ENCODE results near the gene TRAF4.
A peak's percentile ranks its signal among the peaks of the same experiment; 100 is the strongest.
"Not testable (repeated sequence)": the region's sequence is repeated elsewhere in the genome, so short reads cannot be mapped to it uniquely, and the experiment has no call there.

Gene TRAF4

GRCh38 chr17:28715217-28715616 lies 28.6 kb upstream of the TRAF4 start:
- Histone ChIP-seq H3K4me3 (ENCODE audit: low read length) (no peak overlapping the region), H3K36me3 (ENCODE audit: control insufficient read depth, insufficient read depth, low read length) (peaks cover 16% of the 10 kb centered on the region), H3K4me1 (ENCODE audit: control insufficient read depth, insufficient read depth, low read length) (peaks cover 3% of the 10 kb centered on the region), H3K27ac (ENCODE audit: low read length) (no peak overlapping the region), H3K27me3 (ENCODE audit: control insufficient read depth, insufficient read depth, low read length) (no peaks in the 10 kb centered on the region), H3K9me3 (ENCODE audit: control insufficient read depth, insufficient read depth, low read length) (no peaks in the 10 kb centered on the region)
- WGBS (ENCODE audit: insufficient coverage, insufficient read length) = no CpG with 5 or more reads among the region's 2 CpGs
- no peak for DNase-seq (ENCODE audit: low read depth, low spot score)

- Histone ChIP-seq H3K36me3 (ENCODE audit: control insufficient read depth, insufficient read depth, low read length) (peaks cover 18% of the 10 kb centered on the region), H3K27me3 (ENCODE audit: control insufficient read depth, insufficient read depth, low read length) (no peaks in the 10 kb centered on the region), H3K9me3 (ENCODE audit: control insufficient read depth, insufficient read depth, low read length) (no peaks in the 10 kb centered on the region), H3K27ac (ENCODE audit: low read length) (no peak overlapping the region), H3K4me1 (ENCODE audit: control insufficient read depth, insufficient read depth, low read length) (peaks cover 3% of the 10 kb centered on the region), H3K4me3 (ENCODE audit: low read length) (peak overlapping the region; percentile 86)
- DNase-seq (ENCODE audit: low read depth, low spot score) = no peak
- WGBS (ENCODE audit: insufficient coverage, insufficient read length) = no CpG with 5 or more reads among the region's 63 CpGs
Measured at GRCh38 chr17:28716740-28717577, 26.9 kb upstream of the TRAF4 start.

DNA sequence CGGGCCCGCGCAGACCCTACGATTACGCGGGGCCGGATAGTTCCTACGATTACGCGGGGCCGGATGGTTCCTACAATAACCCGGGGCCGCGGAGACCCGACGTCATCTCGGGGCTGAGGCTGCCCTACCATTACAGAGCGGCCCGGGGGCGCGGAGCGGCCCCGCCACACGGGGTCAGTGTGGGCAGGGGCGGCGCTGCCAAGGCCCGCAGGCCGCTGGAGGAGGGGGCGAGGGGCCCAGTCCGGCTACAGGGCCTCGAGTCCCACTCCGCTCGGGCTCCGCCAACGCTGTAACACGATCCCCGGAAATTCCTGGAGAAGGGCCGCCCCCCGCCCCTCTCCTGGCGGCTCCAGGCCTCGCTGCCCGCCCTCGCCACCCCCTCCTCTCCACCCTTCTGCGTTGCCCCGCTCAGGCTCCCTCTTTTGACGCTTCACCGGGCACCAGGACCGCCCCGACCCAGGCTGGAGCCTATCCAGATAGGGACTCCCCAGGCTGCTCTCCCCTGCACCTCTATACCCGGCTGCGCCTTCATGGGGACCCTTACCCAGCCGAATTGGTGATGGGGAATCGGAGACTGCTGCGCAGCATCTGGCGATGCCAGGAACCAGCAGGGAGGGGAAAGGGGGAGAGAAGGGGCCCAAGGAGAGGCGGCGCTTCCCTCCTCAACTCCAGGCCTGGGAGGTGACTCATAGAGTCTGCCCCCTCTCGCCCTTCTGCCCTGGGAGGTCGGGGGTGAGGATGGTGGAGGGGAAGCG lies 26.1 kb upstream of the TRAF4 start, which contains the start of gene RAB34:
Gene RAB34, minus strand, starts transcription at position 291 of the 755 bp plus-strand sequence. CDS start 602 bp downstream, outside the sequence.
- Histone ChIP-seq H3K36me3 (ENCODE audit: control insufficient read depth, insufficient read depth, low read length) (peaks cover 24% of the 10 kb centered on the region), H3K27me3 (ENCODE audit: control insufficient read depth, insufficient read depth, low read length) (no peaks in the 10 kb centered on the region), H3K27ac (ENCODE audit: low read length) (peak within 1 kb of the TSS; percentile 38), H3K4me3 (ENCODE audit: low read length) (peak within 1 kb of the TSS; percentile 86), H3K9me3 (ENCODE audit: control insufficient read depth, insufficient read depth, low read length) (no peaks in the 10 kb centered on the region), H3K4me1 (ENCODE audit: control insufficient read depth, insufficient read depth, low read length) (no peaks in the 10 kb centered on the region; the same call in 1 of the 2 replicates)
- peak; percentile 82 for DNase-seq (ENCODE audit: low read depth, low spot score)
- no CpG with 5 or more reads among the region's 60 CpGs for WGBS (ENCODE audit: insufficient coverage, insufficient read length)

DNA sequence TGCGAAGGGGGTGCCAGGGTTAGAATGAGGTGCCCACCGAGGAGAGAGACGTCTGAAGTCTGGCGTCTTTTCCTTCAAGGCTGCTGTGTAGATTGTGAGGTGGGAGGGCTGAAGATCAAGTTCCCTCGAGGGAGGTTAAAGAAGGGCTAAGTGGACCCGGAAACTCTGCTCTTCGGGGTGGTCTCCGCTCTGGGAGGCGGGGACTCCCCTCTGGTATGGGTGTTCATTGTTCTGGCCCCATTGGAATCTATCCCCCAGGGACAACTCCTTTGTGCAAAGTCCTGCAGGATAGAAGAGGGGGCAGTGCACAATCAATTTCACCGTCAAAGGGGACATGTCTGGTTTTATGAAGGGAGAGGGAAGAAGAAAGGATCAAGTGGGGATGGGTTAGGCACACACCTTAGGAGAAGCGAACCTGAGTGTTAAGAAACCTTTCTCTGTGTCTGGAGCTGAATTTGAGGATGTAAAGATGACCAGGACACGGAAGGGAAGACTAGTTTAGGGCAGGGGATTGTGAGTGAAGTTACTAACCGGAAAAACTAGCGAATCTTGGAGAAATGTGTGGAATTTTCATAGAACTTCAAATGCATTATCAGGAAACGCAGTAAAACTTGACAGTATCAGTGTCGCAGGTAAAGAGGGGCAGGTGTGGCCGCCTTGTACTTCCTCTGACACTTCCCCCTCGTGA lies 25.3 kb upstream of the TRAF4 start:
- no peaks in the 10 kb centered on the region for H3K27me3 ChIP-seq (ENCODE audit: control insufficient read depth, insufficient read depth, low read length)
- peaks cover 31% of the 10 kb centered on the region for H3K36me3 ChIP-seq (ENCODE audit: control insufficient read depth, insufficient read depth, low read length)
- no peak for DNase-seq (ENCODE audit: low read depth, low spot score)
- peak overlapping the region; percentile 58; the same call in 1 of the 2 replicates for H3K4me3 ChIP-seq (ENCODE audit: low read length)
- WGBS (ENCODE audit: insufficient coverage, insufficient read length) = no CpG with 5 or more reads among the region's 18 CpGs
- H3K27ac ChIP-seq (ENCODE audit: low read length) = peak overlapping the region; percentile 38
- no peaks in the 10 kb centered on the region for H3K4me1 ChIP-seq (ENCODE audit: control insufficient read depth, insufficient read depth, low read length)
- no peaks in the 10 kb centered on the region for H3K9me3 ChIP-seq (ENCODE audit: control insufficient read depth, insufficient read depth, low read length)

- H3K4me3 ChIP-seq (ENCODE audit: low read length) = peak overlapping the region; percentile 57; the same call in 1 of the 2 replicates
- no CpG with 5 or more reads among the region's 18 CpGs for WGBS (ENCODE audit: insufficient coverage, insufficient read length)
- H3K9me3 ChIP-seq (ENCODE audit: control insufficient read depth, insufficient read depth, low read length) = no peaks in the 10 kb centered on the region
- H3K4me1 ChIP-seq (ENCODE audit: control insufficient read depth, insufficient read depth, low read length) = no peaks in the 10 kb centered on the region
- H3K27me3 ChIP-seq (ENCODE audit: control insufficient read depth, insufficient read depth, low read length) = no peaks in the 10 kb centered on the region
- peaks cover 33% of the 10 kb centered on the region for H3K36me3 ChIP-seq (ENCODE audit: control insufficient read depth, insufficient read depth, low read length)
- no peak for DNase-seq (ENCODE audit: low read depth, low spot score)
- no peak overlapping the region for H3K27ac ChIP-seq (ENCODE audit: low read length)
Measured at GRCh38 chr17:28719021-28719433, 24.8 kb upstream of the TRAF4 start.

DNA sequence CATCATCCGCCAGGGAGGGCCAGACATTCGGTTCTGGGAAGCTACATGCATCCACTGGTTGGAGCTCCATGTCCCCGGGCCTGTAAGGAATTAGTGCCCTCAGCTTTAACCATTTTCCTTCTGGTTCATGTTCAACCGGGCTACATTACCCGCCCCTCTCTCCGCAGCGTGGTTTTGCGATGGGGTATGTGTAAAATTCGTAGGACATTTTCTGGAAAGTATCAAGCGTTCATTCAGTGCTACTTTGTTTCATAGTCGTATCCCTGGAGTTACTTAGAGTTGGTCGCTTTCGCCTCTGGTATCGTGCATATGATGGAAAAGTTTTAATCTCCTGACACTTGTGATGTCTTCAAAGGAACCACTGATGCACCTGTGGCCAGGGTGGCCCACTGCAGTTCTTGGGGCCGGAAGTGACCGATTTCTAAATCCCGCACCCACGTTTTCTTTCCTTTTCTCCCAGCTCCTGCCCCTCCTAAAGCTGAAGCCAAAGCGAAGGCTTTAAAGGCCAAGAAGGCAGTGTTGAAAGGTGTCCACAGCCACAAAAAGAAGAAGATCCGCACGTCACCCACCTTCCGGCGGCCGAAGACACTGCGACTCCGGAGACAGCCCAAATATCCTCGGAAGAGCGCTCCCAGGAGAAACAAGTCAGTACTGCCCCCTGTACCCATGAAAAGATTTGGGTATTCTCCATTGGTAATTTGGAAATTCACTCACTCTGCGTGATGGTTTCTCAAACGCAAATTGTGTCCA lies 23.4 kb upstream of the TRAF4 start:
- no CpG with 5 or more reads among the region's 30 CpGs for WGBS (ENCODE audit: insufficient coverage, insufficient read length)
- Histone ChIP-seq H3K27me3 (ENCODE audit: control insufficient read depth, insufficient read depth, low read length) (no peaks in the 10 kb centered on the region), H3K4me3 (ENCODE audit: low read length) (peak overlapping the region; percentile 80), H3K36me3 (ENCODE audit: control insufficient read depth, insufficient read depth, low read length) (peaks cover 26% of the 10 kb centered on the region; the same call in 1 of the 2 replicates), H3K27ac (ENCODE audit: low read length) (no peak overlapping the region), H3K4me1 (ENCODE audit: control insufficient read depth, insufficient read depth, low read length) (no peaks in the 10 kb centered on the region), H3K9me3 (ENCODE audit: control insufficient read depth, insufficient read depth, low read length) (no peaks in the 10 kb centered on the region)
- DNase-seq (ENCODE audit: low read depth, low spot score) = no peak

GRCh38 chr17:28720997-28721329 lies 22.8 kb upstream of the TRAF4 start:
- peak overlapping the region; percentile 80; the same call in 1 of the 2 replicates for H3K4me3 ChIP-seq (ENCODE audit: low read length)
- not testable (repeated sequence) for H3K4me1 ChIP-seq (ENCODE audit: control insufficient read depth, insufficient read depth, low read length); H3K9me3 ChIP-seq (ENCODE audit: control insufficient read depth, insufficient read depth, low read length); H3K27ac ChIP-seq (ENCODE audit: low read length); DNase-seq (ENCODE audit: low read depth, low spot score); H3K27me3 ChIP-seq (ENCODE audit: control insufficient read depth, insufficient read depth, low read length)
- peaks cover 25% of the 10 kb centered on the region; the same call in 1 of the 2 replicates for H3K36me3 ChIP-seq (ENCODE audit: control insufficient read depth, insufficient read depth, low read length)
- WGBS (ENCODE audit: insufficient coverage, insufficient read length) = no CpG with 5 or more reads among the region's 19 CpGs

GRCh38 chr17:28722417-28723158 lies 21.2 kb upstream of the TRAF4 start:
- H3K36me3 ChIP-seq (ENCODE audit: control insufficient read depth, insufficient read depth, low read length) = peaks cover 25% of the 10 kb centered on the region; the same call in 1 of the 2 replicates
- no peaks in the 10 kb centered on the region for H3K9me3 ChIP-seq (ENCODE audit: control insufficient read depth, insufficient read depth, low read length)
- no CpG with 5 or more reads among the region's 7 CpGs for WGBS (ENCODE audit: insufficient coverage, insufficient read length)
- no peak overlapping the region for H3K27ac ChIP-seq (ENCODE audit: low read length)
- H3K4me3 ChIP-seq (ENCODE audit: low read length) = no peak overlapping the region
- no peaks in the 10 kb centered on the region for H3K27me3 ChIP-seq (ENCODE audit: control insufficient read depth, insufficient read depth, low read length)
- H3K4me1 ChIP-seq (ENCODE audit: control insufficient read depth, insufficient read depth, low read length) = no peaks in the 10 kb centered on the region
- DNase-seq (ENCODE audit: low read depth, low spot score) = no peak

GRCh38 chr17:28723159-28723835 lies 20.5 kb upstream of the TRAF4 start:
- no peaks in the 10 kb centered on the region for H3K27me3 ChIP-seq (ENCODE audit: control insufficient read depth, insufficient read depth, low read length)
- no peaks in the 10 kb centered on the region for H3K9me3 ChIP-seq (ENCODE audit: control insufficient read depth, insufficient read depth, low read length)
- no peak overlapping the region for H3K27ac ChIP-seq (ENCODE audit: low read length)
- DNase-seq (ENCODE audit: low read depth, low spot score) = no peak
- H3K36me3 ChIP-seq (ENCODE audit: control insufficient read depth, insufficient read depth, low read length) = peaks cover 25% of the 10 kb centered on the region; the same call in 1 of the 2 replicates
- H3K4me1 ChIP-seq (ENCODE audit: control insufficient read depth, insufficient read depth, low read length) = no peaks in the 10 kb centered on the region
- no CpG with 5 or more reads among the region's 6 CpGs for WGBS (ENCODE audit: insufficient coverage, insufficient read length)
- H3K4me3 ChIP-seq (ENCODE audit: low read length) = no peak overlapping the region

Data from iPS DF 6.9 (cell line).